ENCODE results near the gene N4BP2L2. TPM values are rescaled to one million over a fixed set of nuclear protein-coding genes. Genes with fewer than 3 reads are reported as not detected.

Gene N4BP2L2
- total and polyA plus RNA-seq, 5 donors from 2014 or later: 161 to 242 (median 213) TPM

DNA sequence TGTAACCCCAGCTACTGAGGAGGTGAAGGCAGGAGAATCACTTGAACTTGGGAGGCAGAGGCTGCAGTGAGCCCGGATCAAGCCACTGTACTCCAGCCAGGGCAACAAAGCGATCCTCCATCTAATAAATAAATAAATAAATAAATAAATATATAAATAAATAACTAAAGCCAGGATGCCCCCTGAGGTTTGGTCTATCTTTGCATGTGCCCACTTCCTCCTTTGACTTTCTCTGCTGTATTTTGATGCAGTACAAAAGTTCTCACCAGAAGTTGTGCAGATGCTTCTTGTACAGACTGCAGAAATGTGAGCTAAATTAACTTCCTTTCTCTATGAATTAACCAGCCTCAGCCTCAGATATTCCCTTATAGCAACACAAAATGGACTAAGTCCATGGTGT, 6.5 kb upstream of the N4BP2L2 start:
- Mint-ChIP-seq H3K4me3 (no peak overlapping the region), H3K27ac (no peak overlapping the region), H3K9me3 (peaks cover 0 to 2% (median 0%) of the 10 kb centered on the region in 7 donors), H3K4me1 (no peaks in the 10 kb centered on the region), H3K36me3 (no peaks in the 10 kb centered on the region), H3K27me3 (peaks cover 65% of the 10 kb centered on the region)
- DNase-seq (no peak), ATAC-seq (ENCODE audit: low read depth in 2 of 2) (no peak)
- H3K27me3 ChIP-seq (ENCODE audit: control insufficient read depth, insufficient read depth, low read length): peaks cover 12% of the 10 kb centered on the region
- no peaks in the 10 kb centered on the region for H3K9me3 ChIP-seq (ENCODE audit: control insufficient read depth in 2 of 2, low read length in 2 of 2)
- H3K4me1 ChIP-seq (ENCODE audit: control insufficient read depth, insufficient read depth, low read length, poor library complexity, severe bottlenecking): no peaks in the 10 kb centered on the region
- H3K36me3 ChIP-seq (ENCODE audit: control insufficient read depth, insufficient read depth, low read length): no peaks in the 10 kb centered on the region
- H3K4me3 ChIP-seq (ENCODE audit: low read depth, low read length): no peak overlapping the region
- H3K27ac ChIP-seq (ENCODE audit: insufficient read depth, low read length, poor library complexity, severe bottlenecking): no peak overlapping the region

DNA sequence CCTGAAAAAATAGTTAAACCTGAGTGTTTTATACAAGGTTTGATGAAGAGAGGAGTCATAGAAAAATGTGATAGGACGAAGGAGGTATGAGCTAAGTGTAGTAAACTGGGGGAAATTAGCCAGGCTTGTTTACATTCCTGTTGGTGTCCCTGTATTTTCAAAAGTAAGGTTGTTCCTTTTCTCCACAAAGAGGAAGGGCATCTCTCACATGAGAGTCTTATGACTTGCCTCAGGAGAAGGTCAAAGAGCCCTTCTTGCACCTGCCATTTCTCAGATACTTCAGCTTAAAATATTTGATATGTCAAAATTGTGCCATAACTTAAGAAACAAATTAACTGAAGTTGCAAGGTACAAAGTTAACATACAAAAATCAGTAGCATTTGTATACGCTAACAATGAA, 3.6 kb upstream of the N4BP2L2 start:
- no peaks in the 10 kb centered on the region for H3K36me3 ChIP-seq (ENCODE audit: control insufficient read depth, insufficient read depth, low read length)
- no peak overlapping the region for H3K4me3 ChIP-seq (ENCODE audit: low read depth, low read length)
- H3K4me1 ChIP-seq (ENCODE audit: control insufficient read depth, insufficient read depth, low read length, poor library complexity, severe bottlenecking): peaks cover 11% of the 10 kb centered on the region
- H3K4me3 Mint-ChIP-seq: no peak overlapping the region
- H3K36me3 Mint-ChIP-seq: no peaks in the 10 kb centered on the region
- no peak for ATAC-seq (ENCODE audit: low read depth in 2 of 2)
- no peak for DNase-seq
- peaks cover 12% of the 10 kb centered on the region for H3K27me3 ChIP-seq (ENCODE audit: control insufficient read depth, insufficient read depth, low read length)
- H3K27ac Mint-ChIP-seq: no peak overlapping the region
- H3K27me3 Mint-ChIP-seq: peaks cover 54% of the 10 kb centered on the region
- H3K9me3 ChIP-seq (ENCODE audit: control insufficient read depth in 2 of 2, low read length in 2 of 2): no peaks in the 10 kb centered on the region
- H3K4me1 Mint-ChIP-seq: peaks cover 3 to 21% (median 12%) of the 10 kb centered on the region in 4 donors
- H3K27ac ChIP-seq (ENCODE audit: insufficient read depth, low read length, poor library complexity, severe bottlenecking): no peak overlapping the region
- peaks cover 0 to 2% (median 0%) of the 10 kb centered on the region in 7 donors for H3K9me3 Mint-ChIP-seq

- H3K36me3 Mint-ChIP-seq: peaks cover 34% of the 10 kb centered on the region
Observed at GRCh38 chr13:32538143-32538620, 413 bp downstream of the N4BP2L2 start.

GRCh38 chr13:32537580-32538142, 934 bp downstream of the N4BP2L2 start:
- peaks cover 22 to 60% (median 50%) of the 10 kb centered on the region in 4 donors for H3K4me1 Mint-ChIP-seq
- ATAC-seq (ENCODE audit: low read depth in 2 of 2): no peak
- peak overlapping the region; percentile 98 to 100 (median 100) for H3K4me3 Mint-ChIP-seq
- peak overlapping the region; percentile 99 for H3K4me3 ChIP-seq (ENCODE audit: low read depth, low read length)
- H3K27ac ChIP-seq (ENCODE audit: insufficient read depth, low read length, poor library complexity, severe bottlenecking): peak overlapping the region; percentile 97
- peak; percentile 13 to 52 (median 21) for DNase-seq
- H3K27me3 ChIP-seq (ENCODE audit: control insufficient read depth, insufficient read depth, low read length): peaks cover 5% of the 10 kb centered on the region
- H3K36me3 Mint-ChIP-seq: peaks cover 37% of the 10 kb centered on the region
- peaks cover 23% of the 10 kb centered on the region for H3K27me3 Mint-ChIP-seq
- H3K4me1 ChIP-seq (ENCODE audit: control insufficient read depth, insufficient read depth, low read length, poor library complexity, severe bottlenecking): peaks cover 55% of the 10 kb centered on the region
- no peaks in the 10 kb centered on the region for H3K9me3 ChIP-seq (ENCODE audit: control insufficient read depth in 2 of 2, low read length in 2 of 2)
- H3K27ac Mint-ChIP-seq: peak overlapping the region; percentile 100
- H3K9me3 Mint-ChIP-seq: peaks cover 0 to 2% (median 0%) of the 10 kb centered on the region in 7 donors
- peaks cover 23% of the 10 kb centered on the region for H3K36me3 ChIP-seq (ENCODE audit: control insufficient read depth, insufficient read depth, low read length)

More at GRCh38 chr13:32538143-32538620, 413 bp downstream of the N4BP2L2 start:
- peaks cover 25% of the 10 kb centered on the region for H3K27me3 Mint-ChIP-seq
- peaks cover 5% of the 10 kb centered on the region for H3K27me3 ChIP-seq (ENCODE audit: control insufficient read depth, insufficient read depth, low read length)
- H3K36me3 ChIP-seq (ENCODE audit: control insufficient read depth, insufficient read depth, low read length): peaks cover 23% of the 10 kb centered on the region
- H3K4me3 Mint-ChIP-seq: peak overlapping the region; percentile 98 to 100 (median 100)
- H3K4me3 ChIP-seq (ENCODE audit: low read depth, low read length): peak overlapping the region; percentile 99
- DNase-seq (no peak), ATAC-seq (ENCODE audit: low read depth in 2 of 2) (peak; percentile 73 to 76)
- H3K27ac Mint-ChIP-seq: peak overlapping the region; percentile 100
- H3K4me1 Mint-ChIP-seq: peaks cover 22 to 55% (median 45%) of the 10 kb centered on the region in 4 donors
- H3K4me1 ChIP-seq (ENCODE audit: control insufficient read depth, insufficient read depth, low read length, poor library complexity, severe bottlenecking): peaks cover 50% of the 10 kb centered on the region
- no peaks in the 10 kb centered on the region for H3K9me3 ChIP-seq (ENCODE audit: control insufficient read depth in 2 of 2, low read length in 2 of 2)
- peaks cover 0 to 2% (median 0%) of the 10 kb centered on the region in 7 donors for H3K9me3 Mint-ChIP-seq
- peak overlapping the region; percentile 97 for H3K27ac ChIP-seq (ENCODE audit: insufficient read depth, low read length, poor library complexity, severe bottlenecking)

- peak overlapping the region; percentile 15 for H3K27ac ChIP-seq (ENCODE audit: insufficient read depth, low read length, poor library complexity, severe bottlenecking)
- Mint-ChIP-seq H3K27ac (peak overlapping the region in 2 of 3 donors; percentile 11 to 32), H3K9me3 (peaks cover 0 to 2% (median 0%) of the 10 kb centered on the region in 7 donors), H3K4me1 (peaks cover 34 to 77% (median 65%) of the 10 kb centered on the region in 4 donors), H3K36me3 (peaks cover 37% of the 10 kb centered on the region), H3K27me3 (peaks cover 9% of the 10 kb centered on the region), H3K4me3 (peak overlapping the region; percentile 53 to 75 (median 64))
- peaks cover 23% of the 10 kb centered on the region for H3K36me3 ChIP-seq (ENCODE audit: control insufficient read depth, insufficient read depth, low read length)
- H3K4me3 ChIP-seq (ENCODE audit: low read depth, low read length): peak overlapping the region; percentile 73
- H3K4me1 ChIP-seq (ENCODE audit: control insufficient read depth, insufficient read depth, low read length, poor library complexity, severe bottlenecking): peaks cover 72% of the 10 kb centered on the region
- no peak for ATAC-seq (ENCODE audit: low read depth in 2 of 2)
- H3K27me3 ChIP-seq (ENCODE audit: control insufficient read depth, insufficient read depth, low read length): no peaks in the 10 kb centered on the region
- H3K9me3 ChIP-seq (ENCODE audit: control insufficient read depth in 2 of 2, low read length in 2 of 2): no peaks in the 10 kb centered on the region
- no peak for DNase-seq
Observed at GRCh38 chr13:32535748-32536147, 2.8 kb downstream of the N4BP2L2 start.

DNA sequence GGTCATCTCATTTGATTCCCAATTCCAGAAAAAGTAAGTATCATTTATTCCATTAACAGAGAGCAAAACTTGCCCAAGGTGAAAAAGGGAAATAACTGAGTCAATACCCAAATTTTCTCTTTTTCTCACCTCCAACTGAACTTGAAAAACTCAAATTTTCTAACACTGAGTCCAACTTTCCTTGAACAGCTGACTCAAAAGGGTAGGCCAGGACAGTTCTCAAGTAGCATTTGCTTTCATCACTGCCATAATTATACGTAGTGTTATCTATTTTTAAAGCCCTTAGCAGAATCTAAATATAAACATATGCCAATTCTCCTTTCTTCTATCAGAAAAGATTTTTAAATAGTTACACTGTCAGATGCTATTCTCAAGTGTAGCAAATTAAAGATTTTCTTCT, 3.5 kb downstream of the N4BP2L2 start:
- peaks cover 9% of the 10 kb centered on the region for H3K27me3 Mint-ChIP-seq
- Histone ChIP-seq H3K4me1 (ENCODE audit: control insufficient read depth, insufficient read depth, low read length, poor library complexity, severe bottlenecking) (peaks cover 78% of the 10 kb centered on the region), H3K27me3 (ENCODE audit: control insufficient read depth, insufficient read depth, low read length) (no peaks in the 10 kb centered on the region), H3K36me3 (ENCODE audit: control insufficient read depth, insufficient read depth, low read length) (peaks cover 23% of the 10 kb centered on the region), H3K9me3 (ENCODE audit: control insufficient read depth in 2 of 2, low read length in 2 of 2) (no peaks in the 10 kb centered on the region), H3K27ac (ENCODE audit: insufficient read depth, low read length, poor library complexity, severe bottlenecking) (no peak overlapping the region), H3K4me3 (ENCODE audit: low read depth, low read length) (peak overlapping the region; percentile 73)
- peak overlapping the region; percentile 56 to 86 (median 69) for H3K4me3 Mint-ChIP-seq
- peak overlapping the region in 2 of 3 donors; percentile 15 to 27 for H3K27ac Mint-ChIP-seq
- ATAC-seq (ENCODE audit: low read depth in 2 of 2): no peak
- H3K36me3 Mint-ChIP-seq: peaks cover 37% of the 10 kb centered on the region
- H3K4me1 Mint-ChIP-seq: peaks cover 34 to 83% (median 71%) of the 10 kb centered on the region in 4 donors
- DNase-seq: peak in 1 of 3 donors; percentile 12
- peaks cover 0 to 2% (median 0%) of the 10 kb centered on the region in 7 donors for H3K9me3 Mint-ChIP-seq

DNA sequence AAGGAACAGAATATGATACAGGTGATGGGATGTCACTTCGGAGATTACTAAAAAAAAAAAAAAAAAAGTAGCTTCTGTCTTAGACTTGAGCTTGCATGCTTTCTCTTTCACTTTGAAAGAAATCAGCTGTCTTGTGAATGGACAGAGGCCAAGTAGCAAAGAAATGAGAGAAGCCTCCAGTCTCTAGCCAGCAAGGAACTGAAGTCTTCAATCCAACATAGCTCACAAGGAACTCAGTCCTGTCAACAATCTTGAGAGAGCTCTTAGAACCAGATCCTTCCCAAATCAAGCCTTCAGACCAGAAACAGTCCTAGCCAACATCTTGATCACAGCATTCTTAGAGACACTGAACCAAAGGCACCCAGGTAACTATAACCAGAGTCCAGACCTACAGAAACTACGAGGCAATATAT, 7.7 kb downstream of the N4BP2L2 start:
- H3K36me3 ChIP-seq (ENCODE audit: control insufficient read depth, insufficient read depth, low read length): peaks cover 31% of the 10 kb centered on the region
- H3K4me1 ChIP-seq (ENCODE audit: control insufficient read depth, insufficient read depth, low read length, poor library complexity, severe bottlenecking): peaks cover 78% of the 10 kb centered on the region
- H3K27ac Mint-ChIP-seq: peak overlapping the region; percentile 45 to 92 (median 87)
- peaks cover 37% of the 10 kb centered on the region for H3K36me3 Mint-ChIP-seq
- H3K4me3 ChIP-seq (ENCODE audit: low read depth, low read length): peak overlapping the region; percentile 85
- no peaks in the 10 kb centered on the region for H3K27me3 Mint-ChIP-seq
- H3K9me3 ChIP-seq (ENCODE audit: control insufficient read depth in 2 of 2, low read length in 2 of 2): no peaks in the 10 kb centered on the region
- peaks cover 42 to 89% (median 81%) of the 10 kb centered on the region in 4 donors for H3K4me1 Mint-ChIP-seq
- no peaks in the 10 kb centered on the region for H3K9me3 Mint-ChIP-seq
- H3K27ac ChIP-seq (ENCODE audit: insufficient read depth, low read length, poor library complexity, severe bottlenecking): peak overlapping the region; percentile 73
- ATAC-seq (ENCODE audit: low read depth in 2 of 2) (peak; percentile 44 to 69), DNase-seq (peak in 2 of 3 donors; percentile 39 to 68)
- no peaks in the 10 kb centered on the region for H3K27me3 ChIP-seq (ENCODE audit: control insufficient read depth, insufficient read depth, low read length)
- peak overlapping the region; percentile 76 to 93 (median 89) for H3K4me3 Mint-ChIP-seq
